GM19238 (cell line): ENCODE data around the gene INTS6L.
A peak's percentile ranks its signal among the peaks of the same experiment; 100 is the strongest.

Source experiments
- DNase-seq: peaks from one replicate; pipeline ENCODE4 v3.0.0; 2011; ENCODE audit warnings: low spot score; ENCODE audit not compliant: insufficient read length

The INTS6L gene, protein sequence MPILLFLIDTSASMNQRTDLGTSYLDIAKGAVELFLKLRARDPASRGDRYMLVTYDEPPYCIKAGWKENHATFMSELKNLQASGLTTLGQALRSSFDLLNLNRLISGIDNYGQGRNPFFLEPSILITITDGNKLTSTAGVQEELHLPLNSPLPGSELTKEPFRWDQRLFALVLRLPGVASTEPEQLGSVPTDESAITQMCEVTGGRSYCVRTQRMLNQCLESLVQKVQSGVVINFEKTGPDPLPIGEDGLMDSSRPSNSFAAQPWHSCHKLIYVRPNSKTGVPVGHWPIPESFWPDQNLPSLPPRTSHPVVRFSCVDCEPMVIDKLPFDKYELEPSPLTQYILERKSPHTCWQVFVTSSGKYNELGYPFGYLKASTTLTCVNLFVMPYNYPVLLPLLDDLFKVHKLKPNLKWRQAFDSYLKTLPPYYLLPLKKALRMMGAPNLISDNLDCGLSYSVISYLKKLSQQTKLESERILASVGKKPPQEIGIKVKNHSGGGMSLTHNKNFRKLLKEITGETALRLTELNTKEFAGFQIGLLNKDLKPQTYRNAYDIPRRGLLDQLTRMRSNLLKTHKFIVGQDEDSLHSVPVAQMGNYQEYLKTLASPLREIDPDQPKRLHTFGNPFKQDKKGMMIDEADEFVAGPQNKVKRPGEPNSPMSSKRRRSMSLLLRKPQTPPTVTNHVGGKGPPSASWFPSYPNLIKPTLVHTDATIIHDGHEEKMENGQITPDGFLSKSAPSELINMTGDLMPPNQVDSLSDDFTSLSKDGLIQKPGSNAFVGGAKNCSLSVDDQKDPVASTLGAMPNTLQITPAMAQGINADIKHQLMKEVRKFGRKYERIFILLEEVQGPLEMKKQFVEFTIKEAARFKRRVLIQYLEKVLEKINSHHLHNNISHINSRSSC

GRCh38 chrX:135520553-135521404 lies at the start of gene INTS6L:
TSS of gene INTS6L (plus strand) at chrX:135520660. CDS start at chrX:135520993, 333 bp downstream.
- DNase-seq, result peak; percentile 50

GRCh38 chrX:135476378-135476777 lies 44.1 kb upstream of the INTS6L start:
- DNase-seq, result no peak

GRCh38 chrX:135477576-135477975 lies 42.9 kb upstream of the INTS6L start:
- DNase-seq, result no peak

GRCh38 chrX:135480076-135480475 lies 40.4 kb upstream of the INTS6L start:
- no peak for DNase-seq

- DNase-seq, result no peak
Measured at GRCh38 chrX:135481696-135482179, 38.7 kb upstream of the INTS6L start.

DNA sequence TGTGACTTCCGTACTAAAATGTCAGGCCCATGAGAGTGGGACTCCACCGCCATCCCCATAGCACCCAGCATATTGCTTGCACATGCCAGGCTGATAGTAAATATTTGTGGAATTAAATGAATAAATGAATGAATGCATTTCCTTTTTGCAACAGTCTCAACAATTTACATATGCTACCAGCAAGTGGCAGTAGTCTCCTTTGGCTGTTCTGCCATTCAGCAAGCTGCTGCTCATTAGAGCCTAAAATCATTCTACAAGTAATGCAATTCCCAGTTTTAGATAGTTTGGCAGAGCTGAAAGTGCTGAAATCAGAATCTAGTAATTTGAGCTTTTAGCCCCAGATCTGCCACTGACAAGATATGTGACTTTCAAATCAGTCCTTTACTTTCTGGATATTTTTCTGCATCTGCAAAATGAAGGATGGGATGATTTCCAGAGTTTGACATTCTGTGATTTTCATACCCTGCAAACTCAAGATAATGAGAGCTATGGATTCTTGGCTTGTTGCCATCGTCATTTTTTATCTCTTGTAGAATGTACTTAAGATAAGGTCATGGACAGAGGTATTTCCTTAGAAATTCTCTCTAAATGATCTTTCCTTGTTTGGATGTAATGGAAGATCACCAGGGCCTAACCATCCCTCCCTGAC lies 35.7 kb upstream of the INTS6L start:
- DNase-seq, result no peak

DNA sequence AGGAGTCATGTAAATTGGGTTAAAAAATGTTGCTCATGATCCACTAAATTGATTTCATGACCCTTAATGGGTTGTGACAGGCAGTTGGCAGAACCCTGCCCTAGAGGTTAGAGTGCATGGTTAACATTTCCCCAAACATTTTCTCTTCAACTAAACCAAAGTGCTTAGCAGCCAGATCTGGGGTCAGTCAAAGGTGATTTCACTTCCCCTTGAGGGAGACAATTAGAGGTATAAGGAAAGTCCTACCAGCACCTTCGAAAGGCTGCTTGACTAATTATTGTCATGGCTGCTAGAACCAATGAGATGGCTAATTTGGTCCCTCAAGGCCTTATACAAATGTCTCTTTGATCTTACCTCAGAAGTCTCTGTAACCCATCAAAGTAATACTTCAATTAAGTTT lies 30.9 kb upstream of the INTS6L start:
- no peak for DNase-seq

DNA sequence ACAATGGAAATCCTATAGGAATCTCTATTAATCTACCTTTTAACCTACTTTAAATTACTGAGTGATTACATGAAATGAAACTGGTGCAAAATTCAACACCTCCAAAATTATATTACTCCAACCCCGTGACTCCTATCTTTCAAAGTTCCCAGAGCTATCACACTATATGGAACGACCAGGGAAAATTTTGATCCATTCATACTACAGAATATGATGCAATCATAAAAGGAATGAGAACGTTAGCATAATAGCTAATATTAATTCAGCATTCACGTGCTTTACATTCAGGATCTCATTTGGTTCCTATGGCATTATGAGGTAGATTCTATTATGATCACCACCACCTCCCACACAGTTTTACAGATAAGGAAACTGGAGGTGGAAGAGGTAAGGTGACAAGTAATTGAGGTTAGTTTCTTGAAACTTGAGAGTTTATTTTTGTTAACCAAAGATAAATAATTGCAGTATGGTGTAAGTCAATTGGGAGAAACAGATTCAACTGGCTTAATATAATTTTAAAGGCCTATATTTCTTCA lies 29.4 kb upstream of the INTS6L start:
- DNase-seq, result no peak

- no peak for DNase-seq
Measured at GRCh38 chrX:135494453-135494852, 26.0 kb upstream of the INTS6L start.

DNA sequence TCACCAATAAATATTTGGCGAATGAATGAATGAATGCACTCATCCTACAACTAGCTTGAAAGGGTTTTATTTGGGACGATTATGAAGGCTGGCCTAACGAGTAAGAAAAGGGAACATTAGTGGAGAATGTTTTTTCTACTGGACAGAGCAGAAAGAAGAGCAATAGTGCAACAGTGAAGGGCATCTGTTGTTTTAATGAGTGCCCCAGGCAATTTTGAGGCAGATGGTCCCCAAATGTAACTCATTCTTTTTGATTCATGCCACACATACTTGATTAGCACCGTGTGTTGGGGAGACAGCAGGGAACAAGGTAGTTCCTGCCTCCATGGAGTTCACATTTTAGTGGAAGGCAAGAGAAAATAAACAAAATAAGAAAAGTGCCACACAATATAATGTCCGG lies 22.7 kb upstream of the INTS6L start:
- no peak for DNase-seq

GRCh38 chrX:135498236-135498635 lies 22.2 kb upstream of the INTS6L start:
- no peak for DNase-seq

DNA sequence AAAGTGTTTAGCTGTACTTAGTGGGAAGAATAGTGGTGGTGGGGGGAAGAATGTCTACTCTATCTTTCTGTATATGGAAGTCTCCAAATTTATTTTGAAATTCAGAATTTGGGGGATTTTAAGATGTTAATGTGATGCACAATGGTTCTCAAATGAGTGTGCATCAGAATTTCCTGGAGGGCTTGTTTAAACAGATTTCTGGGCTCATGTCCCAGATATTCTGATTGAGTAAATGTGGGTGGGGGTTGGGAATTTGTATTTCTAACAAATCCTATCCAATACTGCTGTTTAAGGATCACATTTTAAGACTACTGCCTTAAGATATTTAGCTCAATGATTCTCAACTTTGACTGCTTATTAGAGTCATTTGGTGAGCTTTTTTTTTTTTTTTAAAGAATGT lies 15.1 kb upstream of the INTS6L start:
- no peak for DNase-seq

DNA sequence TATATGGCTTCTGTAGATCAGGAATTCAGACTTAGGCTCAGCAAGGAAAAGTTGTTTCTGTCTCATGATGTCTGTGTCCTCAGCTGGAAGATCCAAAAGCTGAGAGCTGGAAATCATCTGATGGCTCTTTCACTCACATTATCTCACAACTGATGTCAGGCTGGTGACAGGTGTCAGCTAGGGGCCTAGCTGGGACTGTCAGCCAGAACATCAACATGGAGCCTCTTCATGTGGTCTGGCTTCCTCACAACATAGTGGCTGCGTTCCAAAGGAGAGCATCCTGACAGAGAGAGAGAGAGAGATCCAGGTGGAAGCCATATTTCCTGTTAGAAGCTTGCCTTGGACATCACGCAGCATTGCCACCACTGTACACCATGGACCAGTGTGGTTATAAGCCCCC lies 10.6 kb upstream of the INTS6L start:
- no peak for DNase-seq

- no peak for DNase-seq
Measured at GRCh38 chrX:135512508-135513129, 7.8 kb upstream of the INTS6L start.

- DNase-seq, result no peak
Measured at GRCh38 chrX:135513130-135513515, 7.3 kb upstream of the INTS6L start.

DNA sequence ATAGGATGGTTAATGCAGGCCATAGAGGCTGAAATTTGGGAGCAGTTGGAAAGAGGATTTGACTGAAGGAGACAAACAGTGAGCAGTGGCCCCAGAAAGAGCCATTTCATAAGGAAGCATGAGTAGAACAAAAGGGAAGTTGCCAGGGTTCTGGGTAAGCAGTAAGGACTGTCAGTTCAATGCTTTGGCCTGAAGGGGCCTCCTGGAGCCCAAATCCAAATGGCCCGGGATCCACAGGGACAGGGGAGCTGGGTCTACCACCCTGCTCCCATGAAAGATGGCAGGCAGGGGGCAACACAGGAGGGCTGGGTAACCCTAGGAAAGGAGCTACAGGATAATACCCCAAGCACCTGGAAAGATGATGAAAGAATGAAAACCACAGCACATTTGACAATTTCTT lies 4.1 kb upstream of the INTS6L start:
- DNase-seq, result no peak

GRCh38 chrX:135518161-135518560 lies 2.3 kb upstream of the INTS6L start:
- DNase-seq, result no peak

- DNase-seq, result no peak
Measured at GRCh38 chrX:135520022-135520552, 373 bp upstream of the INTS6L start.

DNA sequence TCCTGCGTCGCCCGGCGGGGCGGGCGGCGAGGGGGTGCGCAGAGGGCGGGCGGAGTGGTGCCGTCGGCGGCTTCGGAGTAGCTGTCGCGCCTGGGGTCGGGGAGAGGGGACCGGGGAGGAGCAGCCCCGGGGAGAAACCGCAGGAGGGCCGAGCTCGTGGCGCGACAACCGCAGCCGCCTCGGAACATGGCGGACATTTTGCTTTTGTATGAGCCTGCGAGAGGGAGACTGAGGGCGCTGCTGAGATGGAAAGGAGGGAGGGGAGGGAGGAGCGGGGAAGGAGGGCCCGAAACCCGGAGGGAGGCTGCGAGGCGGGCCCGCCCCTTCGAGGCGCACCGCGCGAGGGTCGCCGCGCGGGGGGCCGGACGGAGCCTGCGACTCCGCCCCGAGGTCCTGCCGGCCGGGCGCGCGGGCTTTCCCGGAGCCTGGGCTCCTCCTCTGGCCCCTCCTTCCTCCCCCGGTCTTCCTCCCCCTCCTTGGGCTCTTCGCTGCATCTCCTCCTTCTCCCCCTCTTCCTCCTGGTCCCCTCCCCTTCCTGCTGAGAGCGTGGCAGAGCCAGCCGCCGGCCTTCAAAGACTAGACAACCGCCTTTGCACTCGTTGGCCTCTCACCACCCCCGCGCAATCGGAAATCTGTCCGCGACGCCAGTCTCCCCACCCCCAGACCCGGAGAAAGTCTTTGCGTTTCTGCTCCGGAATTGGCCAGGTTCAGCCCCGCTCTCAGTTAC lies 1.1 kb downstream of the INTS6L start:
- DNase-seq, result peak; percentile 58
